Neural crest cell (in vitro differentiated cells): ENCODE data around the gene SLC4A11. TPM values are rescaled to one million over a fixed set of nuclear protein-coding genes. Genes with fewer than 3 reads are reported as not detected.

Source experiments
- DNase-seq: peaks from one replicate; pipeline ENCODE4 v3.0.0; 2021; ENCODE audit warnings: low read depth, mixed read lengths, low spot score
- H3K27ac Mint-ChIP-seq: one replicate; pipeline ENCODE4 v1.8.0; 2021; ENCODE audit warnings: mild to moderate bottlenecking, mixed read lengths; ENCODE audit not compliant: unreplicated experiment
- H3K27me3 Mint-ChIP-seq: 2 replicates; pipeline ENCODE4 v1.8.0; 2021; ENCODE audit warnings: low read depth, mild to moderate bottlenecking, mixed read lengths
- H3K36me3 Mint-ChIP-seq: 2 replicates; pipeline ENCODE4 v1.8.0; 2021; ENCODE audit warnings: low read depth, mild to moderate bottlenecking, mixed read lengths
- H3K4me1 Mint-ChIP-seq: 2 replicates; pipeline ENCODE4 v1.8.0; 2021; ENCODE audit warnings: mixed read lengths
- H3K4me3 Mint-ChIP-seq: one replicate; pipeline ENCODE4 v1.8.0; 2021; ENCODE audit warnings: mild to moderate bottlenecking, mixed read lengths
- H3K9me3 Mint-ChIP-seq: 2 replicates; pipeline ENCODE4 v1.8.0; 2021; ENCODE audit warnings: mixed read lengths
- CTCF ChIP-seq: fragments of 200-600 bp; sonication (generic); conservative IDR thresholded peaks from 2 replicates; pipeline ENCODE4 v1.5.0; 2021; ENCODE audit warnings: antibody characterized with exemption, mild to moderate bottlenecking
- total RNA-seq: library from RNA; stranded (reverse); gene quantifications from 2 replicates; pipeline ENCODE4 v1.2.1, GENCODE V29; 2021

SLC4A11 gene
- total RNA-seq, 1 donor from 2014 or later: 0.89 TPM

- no peak for TF ChIP-seq CTCF
- peaks cover 20% of the 10 kb centered on the region for H3K4me1 Mint-ChIP-seq
- no peaks in the 10 kb centered on the region for H3K27me3 Mint-ChIP-seq
- no peaks in the 10 kb centered on the region for H3K36me3 Mint-ChIP-seq
- H3K4me3 Mint-ChIP-seq: peak overlapping the region; percentile 93
- H3K27ac Mint-ChIP-seq: peak overlapping the region; percentile 43
- no peaks in the 10 kb centered on the region for H3K9me3 Mint-ChIP-seq
- no peak for DNase-seq
These were observed 28.6 kb downstream of the SLC4A11 start for GRCh38 chr20:3210346-3210745.

GRCh38 chr20:3209946-3210317, 29.1 kb downstream of the SLC4A11 start:
- H3K4me1 Mint-ChIP-seq: peaks cover 20% of the 10 kb centered on the region
- no peak for DNase-seq
- H3K27ac Mint-ChIP-seq: peak overlapping the region; percentile 96
- H3K9me3 Mint-ChIP-seq: no peaks in the 10 kb centered on the region
- TF ChIP-seq CTCF: no peak
- H3K4me3 Mint-ChIP-seq: peak overlapping the region; percentile 93
- H3K27me3 Mint-ChIP-seq: no peaks in the 10 kb centered on the region
- H3K36me3 Mint-ChIP-seq: no peaks in the 10 kb centered on the region

- no peaks in the 10 kb centered on the region for H3K9me3 Mint-ChIP-seq
- no peak for TF ChIP-seq CTCF
- H3K27ac Mint-ChIP-seq: peak within 1 kb of the TSS; percentile 96
- no peaks in the 10 kb centered on the region for H3K36me3 Mint-ChIP-seq
- peaks cover 24% of the 10 kb centered on the region for H3K4me1 Mint-ChIP-seq
- peak; percentile 57 for DNase-seq
- H3K4me3 Mint-ChIP-seq: peak within 1 kb of the TSS; percentile 93
- H3K27me3 Mint-ChIP-seq: no peaks in the 10 kb centered on the region
These were observed 29.6 kb downstream of the SLC4A11 start, which contains the start of gene ITPA for GRCh38 chr20:3209257-3209945. Gene ITPA (plus strand): TSS chr20:3209498. CDS start chr20:3209552, 54 bp downstream.

- Mint-ChIP-seq H3K27me3 (no peaks in the 10 kb centered on the region), H3K9me3 (no peaks in the 10 kb centered on the region), H3K36me3 (no peaks in the 10 kb centered on the region), H3K4me3 (peak overlapping the region; percentile 93), H3K4me1 (peaks cover 26% of the 10 kb centered on the region), H3K27ac (peak overlapping the region; percentile 88)
- no peak for DNase-seq
- no peak for TF ChIP-seq CTCF
These were observed 30.2 kb downstream of the SLC4A11 start for GRCh38 chr20:3208786-3209256.

GRCh38 chr20:3204124-3204794, 34.7 kb downstream of the SLC4A11 start, which contains the start of gene DDRGK1:
Gene DDRGK1 (minus strand): TSS chr20:3204682. CDS start chr20:3204627, 55 bp downstream.
- Mint-ChIP-seq H3K36me3 (peaks cover 7% of the 10 kb centered on the region), H3K4me1 (peaks cover 19% of the 10 kb centered on the region), H3K4me3 (peak within 1 kb of the TSS; percentile 92), H3K27me3 (no peaks in the 10 kb centered on the region), H3K9me3 (no peaks in the 10 kb centered on the region), H3K27ac (peak within 1 kb of the TSS; percentile 97)
- DNase-seq: peak; percentile 89
- TF ChIP-seq CTCF: no peak
